Endometrial microvascular endothelial cells (primary cell): ENCODE data around the gene ADAMTS19. TPM values are rescaled to one million over a fixed set of nuclear protein-coding genes. Genes with fewer than 3 reads are reported as not detected.

Experiments
- in situ Hi-C: cut with HindIII; loops from 2 replicates; pipeline ENCODE4 v1.10.0; 2017; ENCODE audit warnings: low sequenced_read_pairs, low pct_unique_long_range_greater_than_20kb; ENCODE audit errors: inconsistent ontology term
- total RNA-seq: library from RNA; depleted of rRNA; stranded (reverse); fragments of >200 nt; gene quantifications from one replicate; pipeline ENCODE4 v1.2.3, GENCODE V29; 2015; ENCODE audit errors: inconsistent ontology term

The ADAMTS19 gene
- total RNA-seq, 1 donor from 2014 or later = not detected

DNA sequence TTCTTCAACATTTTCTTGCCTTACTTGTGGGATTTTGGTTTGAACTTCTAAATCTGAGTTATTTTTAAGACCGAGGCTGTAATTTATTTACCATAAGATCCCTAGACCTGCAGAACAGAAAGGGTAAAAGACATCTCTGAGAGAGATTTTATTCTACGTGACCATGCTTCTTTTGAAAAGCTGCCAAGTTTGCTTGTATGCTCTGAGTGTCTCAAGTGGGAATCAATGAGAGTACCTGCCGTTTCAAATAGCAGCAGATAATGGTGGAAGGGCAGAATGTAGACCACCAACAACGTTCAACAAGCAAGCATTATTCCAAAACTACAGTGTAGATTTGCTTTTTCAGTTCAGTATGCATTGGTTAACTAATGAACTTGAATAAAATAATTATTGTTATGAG lies 179.2 kb downstream of the ADAMTS19 start:
- in situ Hi-C loops = no loop called here

DNA sequence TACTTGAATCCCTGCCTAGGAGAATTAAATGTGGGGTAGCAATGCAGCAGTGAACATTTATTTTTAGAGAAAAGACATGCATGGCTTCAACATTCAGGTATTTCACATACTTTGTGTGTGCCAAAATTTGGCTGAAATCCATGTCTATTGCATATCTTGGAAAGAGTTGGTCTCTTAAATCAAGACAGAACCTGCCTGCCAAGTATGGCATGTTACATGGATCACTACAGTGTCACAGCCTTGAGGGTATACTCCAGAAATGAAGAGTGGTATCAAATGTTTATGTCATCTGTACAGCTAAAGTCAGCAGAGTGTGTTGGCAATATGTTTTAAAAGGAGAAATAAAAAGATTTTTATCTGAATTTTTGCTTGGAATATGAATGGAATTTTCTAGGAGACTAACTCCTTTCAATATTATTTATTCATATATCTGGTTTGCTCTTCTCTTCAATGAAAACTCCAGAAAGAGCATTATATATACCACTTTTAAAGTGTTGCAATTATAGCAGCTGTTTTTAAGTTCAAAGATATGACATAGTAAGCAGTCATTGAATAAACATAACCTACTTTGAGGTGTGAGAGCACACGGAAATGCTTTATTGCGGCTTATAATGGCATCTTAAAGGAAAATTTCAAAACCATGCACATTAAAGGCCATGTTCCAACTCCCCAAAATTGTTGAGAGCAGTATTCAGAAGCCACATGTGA lies 192.4 kb downstream of the ADAMTS19 start:
- in situ Hi-C loops = no loop called here

DNA sequence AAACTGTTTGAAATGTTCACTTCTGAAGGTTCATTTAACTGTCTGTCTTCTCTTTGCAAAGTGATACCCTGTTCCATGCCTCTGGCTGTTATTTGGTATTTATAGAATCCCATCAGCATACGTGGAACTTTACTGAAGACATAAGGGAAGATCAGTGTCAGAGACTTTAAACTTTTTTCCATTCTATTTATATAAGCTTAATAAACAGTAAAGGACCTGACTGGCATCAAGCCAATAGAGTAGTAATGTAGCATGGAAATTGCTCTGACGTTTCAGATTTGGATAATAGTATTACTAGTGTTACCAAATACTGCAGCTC lies 192.9 kb downstream of the ADAMTS19 start:
- in situ Hi-C loops = no loop called here

DNA sequence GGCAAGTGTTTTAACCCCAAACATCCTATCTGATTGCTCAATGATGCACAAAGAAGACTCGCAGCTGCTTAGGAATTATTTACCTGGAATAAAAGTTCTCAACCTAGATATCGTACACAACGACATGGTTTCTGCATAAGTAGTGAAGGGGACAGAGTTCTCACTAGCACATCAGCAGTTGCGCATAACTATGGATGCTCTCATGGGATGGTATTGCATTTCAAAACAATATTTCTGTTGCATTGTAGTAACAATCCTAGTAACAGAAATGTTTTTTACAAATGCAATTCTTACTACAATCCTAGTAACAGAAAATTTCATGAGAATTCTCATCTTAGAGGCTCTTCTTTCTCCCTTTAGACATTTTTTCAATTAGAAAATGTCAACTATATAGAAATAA lies 193.3 kb downstream of the ADAMTS19 start:
- in situ Hi-C loops = no loop called here

DNA sequence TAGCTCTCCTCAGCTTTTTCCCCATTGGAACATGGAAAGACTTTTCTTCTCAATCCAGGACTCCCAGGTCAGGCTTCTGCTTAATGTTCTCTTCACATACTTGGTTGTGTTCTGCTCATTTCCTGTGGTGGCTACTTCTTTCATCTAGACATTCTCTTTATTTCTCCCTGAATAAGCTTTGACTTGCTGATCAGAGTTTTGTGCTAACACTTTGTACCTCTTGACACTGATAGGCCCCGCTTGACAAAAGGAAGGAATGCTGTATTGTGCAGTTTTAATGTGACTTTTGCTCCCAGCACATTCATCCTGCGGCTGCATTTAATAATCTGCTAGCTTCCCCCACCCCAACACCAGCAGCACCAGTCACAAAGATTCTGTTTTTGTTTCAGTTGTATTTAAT lies 196.9 kb downstream of the ADAMTS19 start:
- in situ Hi-C loops = no loop called here

DNA sequence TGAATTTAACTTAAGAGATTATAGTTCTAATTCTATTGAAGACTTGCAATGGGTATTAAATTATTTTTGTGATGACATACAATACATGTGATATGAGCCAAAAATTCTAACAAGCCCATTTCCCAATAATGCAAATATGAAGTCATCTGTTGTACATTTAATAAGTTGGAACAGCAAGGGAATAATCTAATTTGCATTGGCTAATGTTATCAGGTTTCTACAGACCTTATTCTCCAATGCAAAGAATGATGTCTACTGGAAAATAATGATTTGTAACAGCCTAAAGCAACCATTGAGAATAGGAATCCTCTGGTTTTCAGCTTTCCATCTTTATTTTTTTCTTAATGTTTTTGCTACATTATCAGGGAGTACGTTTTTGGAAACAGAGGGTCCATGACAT lies 198.7 kb downstream of the ADAMTS19 start:
- in situ Hi-C loops = no loop called here

DNA sequence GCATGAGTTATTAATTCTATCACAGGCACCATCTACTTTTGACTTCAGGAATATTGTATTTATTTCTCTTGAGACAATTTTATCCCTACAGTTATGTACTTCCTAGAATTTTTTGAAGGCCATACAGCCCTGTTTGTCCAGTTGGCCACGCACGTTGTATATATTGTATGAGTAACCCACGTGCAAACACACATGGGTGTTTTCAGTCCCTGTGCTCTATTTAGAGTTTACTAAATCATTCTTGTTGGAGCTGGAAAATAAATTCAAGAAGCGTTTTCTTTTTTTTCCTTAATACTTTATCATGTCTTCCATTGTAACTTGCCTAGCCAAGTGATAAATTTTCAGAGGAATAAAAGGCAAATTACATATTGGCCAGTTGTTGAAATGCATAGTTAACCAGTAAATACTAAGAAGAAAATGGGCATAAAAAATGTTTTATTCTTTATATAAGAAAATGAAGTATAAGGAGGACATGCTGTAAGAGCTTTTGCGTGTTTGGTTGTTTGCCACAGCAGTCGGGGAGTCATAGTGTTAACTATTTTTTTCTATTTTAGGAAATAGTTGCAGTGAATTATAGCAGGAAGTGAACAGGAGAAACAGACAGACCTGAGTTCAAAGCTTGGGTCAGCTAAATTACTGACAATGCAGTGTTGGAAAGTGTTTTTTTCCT lies 201.4 kb downstream of the ADAMTS19 start:
- in situ Hi-C loops = no loop called here

DNA sequence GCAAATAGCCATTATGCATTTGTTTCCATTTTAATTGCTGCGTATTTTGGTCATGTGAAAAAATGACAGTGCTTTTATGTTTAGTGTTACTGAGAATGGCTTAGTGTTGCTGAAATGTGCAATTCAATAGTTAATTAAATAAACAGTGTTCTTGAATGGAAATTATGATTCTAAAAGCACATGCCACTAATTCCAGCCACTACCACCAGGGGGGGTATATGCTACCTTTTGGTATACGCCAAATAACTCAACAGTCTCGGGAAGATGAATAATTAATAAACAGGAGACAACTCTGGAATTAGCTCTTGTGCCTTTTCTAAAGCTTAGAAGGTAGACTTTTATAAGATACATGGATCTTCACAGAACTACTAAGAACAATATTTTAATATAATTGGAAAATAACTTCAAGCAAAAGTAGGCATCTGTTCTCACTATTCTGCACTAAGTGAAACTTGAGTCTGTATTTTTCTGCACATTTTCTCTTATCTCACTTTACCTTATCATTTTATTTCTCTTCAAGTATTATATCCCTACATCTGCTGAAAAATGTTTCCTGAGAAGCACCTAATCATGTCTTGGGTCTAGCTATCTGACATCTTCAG lies 204.3 kb downstream of the ADAMTS19 start:
- in situ Hi-C loops = no loop called here

DNA sequence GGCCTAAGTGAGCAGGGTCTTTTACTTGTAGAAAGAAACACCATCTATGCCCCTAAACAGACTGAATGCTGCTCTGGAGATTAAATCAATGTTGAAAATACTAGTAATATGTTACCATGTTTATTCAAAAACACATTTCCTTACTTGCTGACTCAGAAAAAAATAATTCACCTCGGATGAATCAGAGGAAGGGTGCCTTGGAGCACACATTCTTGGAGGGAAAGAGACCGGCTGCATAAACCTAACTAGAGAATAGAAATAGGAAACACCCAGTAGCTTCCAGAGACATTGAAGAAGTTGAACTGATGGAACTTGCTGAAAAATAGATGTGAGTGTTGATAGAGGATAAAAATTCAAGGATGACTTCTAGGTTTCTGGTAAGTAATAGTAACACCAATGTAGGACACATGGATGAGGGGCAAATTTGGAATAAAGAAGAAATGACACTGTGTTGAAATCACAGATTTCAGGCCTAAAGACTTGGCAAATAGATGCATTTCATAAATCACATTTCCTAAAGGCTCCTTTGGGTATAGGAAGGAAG lies 210.9 kb downstream of the ADAMTS19 start:
- in situ Hi-C loops = no loop called here

DNA sequence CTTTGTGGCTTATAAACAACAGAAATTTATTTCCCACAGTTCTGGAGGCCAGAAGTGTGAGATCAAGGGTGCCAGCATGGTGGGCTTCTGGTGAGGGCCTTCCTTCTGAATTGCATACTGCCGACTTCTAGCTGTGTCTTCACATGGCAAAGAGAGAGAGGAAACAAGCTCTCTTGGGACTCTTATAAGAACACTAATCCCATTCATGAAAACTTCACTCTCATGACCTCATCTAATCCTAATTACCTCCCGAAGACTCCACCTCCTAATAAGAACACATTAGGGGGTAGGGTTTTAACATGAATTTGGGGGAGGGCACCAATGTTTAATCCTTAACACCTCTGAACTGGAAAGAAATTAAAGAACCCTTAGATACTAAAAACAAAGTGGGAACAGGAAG lies 211.9 kb downstream of the ADAMTS19 start:
- in situ Hi-C loops = no loop called here

DNA sequence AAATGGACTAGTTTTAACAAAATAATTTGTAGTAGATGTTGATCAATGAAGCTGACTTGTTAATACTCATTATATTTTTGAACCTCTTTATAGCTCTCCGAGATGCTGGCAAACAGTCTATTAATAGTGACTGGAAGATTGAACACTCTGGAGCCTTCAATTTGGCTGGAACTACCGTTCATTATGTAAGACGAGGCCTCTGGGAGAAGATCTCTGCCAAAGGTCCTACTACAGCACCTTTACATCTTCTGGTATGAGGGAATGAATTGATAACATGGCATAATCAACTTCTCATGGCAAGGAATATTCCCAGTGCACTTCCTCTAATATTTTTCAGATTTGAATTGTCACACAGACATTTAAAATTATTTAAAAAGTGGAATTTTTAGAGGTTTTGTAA lies 219.6 kb downstream of the ADAMTS19 start:
- in situ Hi-C loops = no loop called here

DNA sequence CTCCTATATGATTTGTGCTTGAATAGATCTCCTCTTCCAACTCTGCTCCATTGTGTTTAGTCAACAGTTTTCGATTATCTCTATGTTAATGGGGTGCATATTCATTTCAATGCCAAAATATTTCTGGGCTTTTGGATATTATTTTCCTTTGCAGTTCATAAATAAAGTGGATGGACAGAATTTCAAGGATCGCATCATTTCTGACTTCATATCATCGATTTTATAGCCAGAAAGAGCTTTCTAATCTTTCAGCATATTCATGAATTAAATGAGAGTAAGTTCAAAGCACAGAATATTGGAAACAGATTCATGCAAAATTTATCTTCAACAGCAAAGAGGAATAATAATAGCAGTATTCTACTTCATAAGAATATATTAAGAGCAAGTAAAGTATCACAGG lies 227.8 kb downstream of the ADAMTS19 start:
- in situ Hi-C loops = no loop called here

DNA sequence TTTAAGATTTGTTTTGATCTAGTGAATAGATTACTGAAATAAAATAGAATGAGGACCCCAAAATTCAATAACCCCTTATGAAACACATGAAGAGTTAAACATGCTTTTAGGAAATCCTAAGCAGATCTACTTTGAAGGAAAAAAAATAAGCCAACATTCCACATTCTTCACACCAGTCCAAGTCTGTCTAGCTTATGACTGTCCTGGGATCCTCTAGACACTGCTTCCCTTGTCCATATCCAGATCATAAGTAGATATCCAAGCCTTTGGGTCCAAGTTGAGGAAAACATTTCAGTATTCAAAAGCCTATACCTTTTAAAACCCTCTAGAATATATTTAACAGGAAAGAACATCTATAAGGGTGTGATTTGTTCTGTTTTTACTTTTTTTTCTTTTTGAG lies 228.9 kb downstream of the ADAMTS19 start:
- in situ Hi-C loops = no loop called here

DNA sequence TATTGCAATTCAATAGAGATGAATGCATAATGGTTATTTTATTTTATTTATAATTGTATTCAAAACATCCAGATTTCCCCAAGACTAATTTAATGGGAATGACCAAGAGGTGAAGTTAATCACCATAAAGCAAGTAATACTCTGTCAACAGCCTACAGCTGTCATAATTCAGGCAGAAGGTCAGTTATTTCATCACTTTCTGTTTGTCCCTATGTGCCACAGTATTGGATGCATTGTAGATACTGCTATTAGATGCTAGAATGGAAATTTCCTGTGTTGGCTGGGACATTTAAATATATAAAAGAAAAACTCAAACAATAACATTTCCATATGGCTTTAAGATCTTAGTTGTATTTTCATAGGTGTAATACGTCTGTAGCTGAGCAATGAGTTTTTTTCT lies 231.1 kb downstream of the ADAMTS19 start:
- in situ Hi-C loops = no loop called here

DNA sequence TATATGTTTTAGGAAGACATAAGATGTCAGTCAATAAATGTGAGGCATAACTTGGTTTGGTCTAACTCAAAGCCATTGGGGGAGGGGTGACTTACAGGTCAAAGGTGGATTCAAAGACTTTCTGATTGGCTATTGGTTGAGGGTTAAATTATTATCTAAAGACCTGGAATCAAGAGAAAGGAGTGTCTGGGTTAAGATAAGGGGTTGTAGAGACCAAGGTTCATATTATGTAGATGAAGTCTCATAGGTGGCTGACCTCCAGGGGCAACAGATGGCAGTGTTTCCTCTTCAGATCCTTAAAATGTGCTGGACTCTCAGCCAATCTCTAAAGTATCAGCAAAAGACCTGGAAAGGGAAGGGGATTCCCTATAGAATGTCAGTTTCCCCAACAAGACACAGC lies 236.5 kb downstream of the ADAMTS19 start:
- in situ Hi-C loops = no loop called here

DNA sequence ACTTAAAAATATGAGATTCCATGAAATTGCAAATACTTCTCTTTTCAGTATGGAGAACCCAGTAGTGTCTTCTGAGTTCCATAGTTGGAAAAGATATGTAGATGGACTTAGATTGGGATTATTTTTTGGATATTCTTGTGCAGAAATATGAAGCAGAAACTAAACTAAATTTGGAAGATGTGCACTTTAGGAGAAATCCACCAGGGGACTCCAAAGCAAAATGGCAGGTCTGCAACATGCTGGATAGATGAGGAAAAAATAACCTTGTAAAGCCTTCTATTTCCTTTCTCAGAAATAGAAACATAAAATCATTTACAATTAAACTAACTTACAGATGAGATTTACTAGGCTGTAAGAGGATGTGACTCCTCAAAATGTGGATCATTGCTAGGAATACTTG lies 238.6 kb downstream of the ADAMTS19 start:
- in situ Hi-C loops = no loop called here

DNA sequence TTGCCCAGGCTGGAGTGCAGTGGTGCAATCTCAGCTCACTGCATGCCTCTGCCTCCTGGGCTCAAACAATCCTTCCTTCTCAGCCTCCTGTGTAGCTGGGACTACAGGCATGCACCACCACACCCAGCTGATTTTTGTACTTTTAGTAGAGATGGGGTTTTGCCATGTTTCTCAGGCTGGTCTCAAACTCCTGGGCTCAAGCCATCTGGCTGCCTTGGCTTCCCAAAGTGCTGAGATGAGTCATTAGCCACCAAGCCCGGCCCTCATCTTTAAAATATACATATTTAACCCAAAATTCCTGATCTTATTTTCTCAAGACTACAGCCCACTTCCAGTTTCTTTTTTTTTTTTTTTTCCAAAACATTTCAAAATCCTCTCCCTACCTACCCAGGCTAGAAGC lies 256.1 kb downstream of the ADAMTS19 start:
- in situ Hi-C loops = no loop called here

DNA sequence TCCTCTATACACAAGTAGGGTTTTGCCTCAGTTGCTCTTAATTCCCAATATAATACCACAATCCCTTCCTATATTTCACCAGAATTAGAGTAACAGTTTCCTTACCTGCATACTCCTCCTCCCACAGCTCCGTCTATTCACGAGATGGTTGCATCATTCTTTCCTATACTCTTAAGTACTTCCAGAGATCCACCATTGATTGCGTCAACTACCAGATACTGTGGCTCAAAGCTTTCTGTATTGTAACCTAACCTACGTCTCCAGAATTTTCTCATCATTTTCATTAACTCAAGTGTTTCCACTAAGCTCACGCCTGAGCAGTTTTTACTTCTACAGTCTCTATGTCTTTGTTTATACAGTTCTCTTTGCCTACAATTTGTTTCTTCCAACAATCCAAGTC lies 256.6 kb downstream of the ADAMTS19 start:
- in situ Hi-C loops = no loop called here

DNA sequence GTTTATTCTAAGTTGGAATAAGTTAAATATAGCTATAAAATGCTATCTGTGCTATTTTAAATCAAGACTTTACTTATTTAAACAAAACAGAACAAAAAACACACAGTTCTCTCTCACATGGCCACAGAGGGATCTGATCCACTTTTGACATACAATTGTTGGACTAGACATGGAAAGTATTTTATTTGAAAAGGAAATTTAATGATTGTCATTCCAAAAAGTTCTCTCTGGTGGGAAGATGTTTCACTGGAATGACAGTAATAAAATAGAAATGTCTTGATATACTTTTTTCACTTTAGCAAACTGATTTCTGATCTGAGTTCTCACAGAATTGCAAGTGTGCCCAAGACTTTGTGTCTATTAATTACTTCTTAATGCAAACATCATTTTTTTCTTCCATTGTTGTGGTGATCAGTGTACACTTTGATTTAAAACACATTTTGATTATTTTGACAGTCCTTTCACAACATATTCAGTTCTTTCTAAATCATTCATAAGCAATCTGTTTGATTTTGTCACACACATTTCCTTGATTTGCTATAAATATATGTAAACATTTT lies 257.7 kb downstream of the ADAMTS19 start:
- in situ Hi-C loops = no loop called here

DNA sequence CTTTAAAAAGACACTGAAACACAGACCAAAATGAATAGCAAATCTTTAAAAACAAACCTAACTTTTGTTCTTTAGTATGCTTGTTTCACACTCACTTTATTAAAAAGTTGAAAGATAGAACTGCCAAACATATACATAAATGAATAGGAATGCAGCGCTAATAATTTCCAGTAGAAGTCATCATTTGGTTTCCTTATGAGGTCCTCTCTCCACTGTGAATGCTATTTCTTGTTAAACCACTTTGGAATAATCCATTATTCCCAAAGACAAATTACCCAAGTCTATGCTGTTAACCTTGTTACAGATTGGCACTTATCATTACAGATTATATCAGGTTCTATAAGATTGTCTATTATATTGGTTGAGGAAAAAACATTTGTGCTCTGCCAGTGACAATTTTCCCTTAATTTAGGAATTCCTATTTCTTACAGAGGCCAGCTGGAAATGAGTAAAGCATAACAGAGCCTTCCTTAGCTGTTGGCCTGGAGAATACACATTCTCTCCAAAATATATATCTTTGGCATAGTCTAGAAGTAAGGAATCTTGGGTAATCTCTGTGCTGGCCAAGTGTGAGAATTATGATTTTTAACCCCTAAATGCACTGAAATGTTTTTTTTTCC lies 258.5 kb downstream of the ADAMTS19 start:
- in situ Hi-C loops = no loop called here
